ENCODE measurements around the gene NDEL1.

Gene NDEL1

GRCh38 chr17:8409966-8410882 is 25.5 kb upstream of the NDEL1 start (continued):
- TF ChIP-seq ZNF202 (tag by site-specific recombination; IDR thresholded peaks at IDR 0.05; ENCODE audit: borderline replicate concordance) (no peak), ZNF639 (tag by site-specific recombination; IDR thresholded peaks at IDR 0.05) (no peak), ZBTB11 (tag by site-specific recombination; conservative IDR thresholded peaks at IDR 0.05; ENCODE audit: low read depth) (peak; percentile 26; the same call in 1 of the 2 replicates), ZNF121 (tag by site-specific recombination; IDR thresholded peaks at IDR 0.05) (no peak), ZNF529 (tag by site-specific recombination; IDR thresholded peaks at IDR 0.05; ENCODE audit: insufficient replicate concordance) (no peak), ZNF394 (tag by site-specific recombination; IDR thresholded peaks at IDR 0.05; ENCODE audit: borderline replicate concordance) (peak; percentile 30; the same call in 1 of the 2 replicates), TRIM28 (IDR thresholded peaks at IDR 0.05; ENCODE audit: borderline replicate concordance, low read length) (peak; percentile 59; the same call in 1 of the 2 replicates), HIC1 (tag by site-specific recombination; IDR thresholded peaks at IDR 0.05) (no peak), ZNF214 (tag by site-specific recombination; IDR thresholded peaks at IDR 0.05; ENCODE audit: borderline replicate concordance) (no peak), ZNF133 (tag by site-specific recombination; IDR thresholded peaks at IDR 0.05) (no peak)

- H3K27ac ChIP-seq (ENCODE audit: extremely low read depth, low read depth, low read length): no peak overlapping the region
- no peaks in the 10 kb centered on the region for H3K4me1 ChIP-seq (ENCODE audit: control insufficient read depth, insufficient read depth, low read length)
- POLR2A ChIA-PET: interaction anchor here (2.6 kb wide), 1 partner anchor 25 kb away, joined by 20 read pairs; the partner anchor contains the start of gene NDEL1
- TF ChIP-seq ZNF2 (tag by site-specific recombination; IDR thresholded peaks at IDR 0.05): no peak
- TF ChIP-seq ZBTB26 (tag by site-specific recombination; optimal IDR thresholded peaks at IDR 0.05): peak; percentile 4
- H3K4me3 ChIP-seq (ENCODE audit: low read depth, low read length): no peak overlapping the region
- no peaks in the 10 kb centered on the region for H3K9me3 ChIP-seq (ENCODE audit: control insufficient read depth, insufficient read depth, low read depth, low read length)
- CTCF ChIA-PET: interaction anchor here (0.6 to 2.6 kb wide), 30 partner anchors 9 to 1833 kb away, joined by 3 to 28 read pairs (median 5); partner anchors contain the start of genes KRABD2 and RPL26
- no peaks in the 10 kb centered on the region for H3K36me3 ChIP-seq (ENCODE audit: control insufficient read depth in 2 of 2, insufficient read depth in 1 of 2, low read length in 2 of 2)
These were observed 24.8 kb upstream of the NDEL1 start for GRCh38 chr17:8410883-8411238.

- no peak overlapping the region for H3K4me3 ChIP-seq (ENCODE audit: low read depth, low read length)
- no peaks in the 10 kb centered on the region for H3K9me3 ChIP-seq (ENCODE audit: control insufficient read depth, insufficient read depth, low read depth, low read length)
- H3K4me1 ChIP-seq (ENCODE audit: control insufficient read depth, insufficient read depth, low read length): no peaks in the 10 kb centered on the region
- ChIA-PET CTCF (interaction anchor here (1.5 to 1.8 kb wide), 3 partner anchors 23 to 373 kb away, joined by 4 to 6 read pairs (median 4); partner anchors contain the start of gene NDEL1), POLR2A (interaction anchor here (1.7 kb wide), 1 partner anchor 24 kb away, joined by 4 read pairs; the partner anchor contains the start of gene NDEL1)
- H3K27ac ChIP-seq (ENCODE audit: extremely low read depth, low read depth, low read length): no peak overlapping the region
- no peaks in the 10 kb centered on the region for H3K36me3 ChIP-seq (ENCODE audit: control insufficient read depth in 2 of 2, insufficient read depth in 1 of 2, low read length in 2 of 2)
- peak; percentile 69 for TF ChIP-seq ZBTB21 (tag by site-specific recombination; IDR thresholded peaks at IDR 0.05)
- no peak for TF ChIP-seq ZNF362 (tag by site-specific recombination; IDR thresholded peaks at IDR 0.05)
- peak; percentile 52; the same call in 1 of the 2 replicates for TF ChIP-seq ZEB2 (tag by site-specific recombination; IDR thresholded peaks at IDR 0.05)
- TF ChIP-seq PRDM10 (tag by site-specific recombination; IDR thresholded peaks at IDR 0.05): peak; percentile 43; the same call in 1 of the 2 replicates
- TF ChIP-seq ZNF184 (tag by site-specific recombination; IDR thresholded peaks at IDR 0.05): no peak
These were observed 23.6 kb upstream of the NDEL1 start for GRCh38 chr17:8412089-8412488.

Measured in HEK293 (cell line).